Activated naive CD4-positive, alpha-beta T cell treated with anti-CD3 and anti-CD28 coated beads, Interleukin-2, amount 50 U/mL, for 72 hours (primary cell): ENCODE data around the gene TRAK2. TPM values are rescaled to one million over a fixed set of nuclear protein-coding genes. Genes with fewer than 3 reads are reported as not detected.
"Not testable (repeated sequence)": the region's sequence is repeated elsewhere in the genome, so short reads cannot be mapped to it uniquely, and the experiment has no call there.

Experiments used
- ATAC-seq, 2 donors: fragments of 150-1000 bp; cut with Tn5 transposase; 2 replicates each; pipeline ENCODE4 v1.10.0; 2021; ENCODE audit warnings: mild to moderate bottlenecking in 2 of 2, moderate library complexity in 2 of 2
- DNase-seq, 2 donors: peaks; one replicate each; pipeline ENCODE4 v3.0.0; 2021 to 2022; ENCODE audit warnings: low spot score in 2 of 2
- H3K27ac Mint-ChIP-seq, 2 donors: one replicate each; pipeline ENCODE4 v1.8.0; 2022; ENCODE audit warnings: mild to moderate bottlenecking in 2 of 2, mixed read lengths in 2 of 2
- H3K36me3 Mint-ChIP-seq, 2 donors: one replicate each; pipeline ENCODE4 v1.8.0; 2022; ENCODE audit warnings: mixed read lengths in 2 of 2
- H3K9me3 Mint-ChIP-seq, 2 donors: one replicate each; pipeline ENCODE4 v1.8.0; 2022; ENCODE audit warnings: mixed read lengths in 2 of 2
- total RNA-seq, 2 donors: library from RNA; stranded (reverse); gene quantifications; one replicate each; pipeline ENCODE4 v1.2.3, GENCODE V29; 2022

Gene TRAK2
- total RNA-seq, 2 donors from 2014 or later: 11.2 to 21.8 TPM

GRCh38 chr2:201430839-201431238, 20.4 kb downstream of the TRAK2 start:
- Mint-ChIP-seq H3K9me3 (peaks cover 0 to 17% of the 10 kb centered on the region in 2 donors), H3K27ac (peak overlapping the region in 1 of 2 donors; percentile 90), H3K36me3 (peaks cover 0 to 39% of the 10 kb centered on the region in 2 donors)
- ATAC-seq: no peak
- DNase-seq: no peak

DNA sequence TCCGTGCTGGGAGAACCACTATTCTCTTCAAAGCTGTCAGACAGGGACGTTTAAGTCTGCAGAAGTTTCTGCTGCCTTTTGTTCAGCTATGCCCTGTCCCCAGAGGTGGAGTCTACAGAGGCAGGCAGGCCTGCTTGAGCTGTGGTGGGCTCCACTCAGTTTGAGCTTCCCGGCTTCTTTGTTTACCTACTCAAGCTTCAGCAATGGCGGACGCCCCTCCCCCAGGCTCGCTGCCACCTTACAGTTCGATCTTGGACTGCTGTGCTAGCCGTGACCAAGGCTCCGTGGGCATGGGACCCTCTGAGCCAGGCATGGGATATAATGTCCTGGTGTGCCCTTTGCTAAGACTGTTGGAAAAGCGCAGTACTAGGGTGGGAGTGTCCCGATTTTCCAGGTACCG, 20.9 kb downstream of the TRAK2 start:
- peaks cover 0 to 39% of the 10 kb centered on the region in 2 donors for H3K36me3 Mint-ChIP-seq
- not testable (repeated sequence) for DNase-seq, ATAC-seq
- H3K9me3 Mint-ChIP-seq: peaks cover 0 to 17% of the 10 kb centered on the region in 2 donors
- peak overlapping the region in 1 of 2 donors; percentile 90 for H3K27ac Mint-ChIP-seq

- ATAC-seq, DNase-seq, H3K27ac Mint-ChIP-seq: not testable (repeated sequence)
- Mint-ChIP-seq H3K36me3 (peaks cover 0 to 39% of the 10 kb centered on the region in 2 donors), H3K9me3 (peaks cover 0 to 17% of the 10 kb centered on the region in 2 donors)
These were observed 21.4 kb downstream of the TRAK2 start for GRCh38 chr2:201429835-201430234.

GRCh38 chr2:201428366-201428765, 22.9 kb downstream of the TRAK2 start:
- ATAC-seq, DNase-seq: not testable (repeated sequence)
- H3K9me3 Mint-ChIP-seq: peaks cover 0 to 17% of the 10 kb centered on the region in 2 donors

GRCh38 chr2:201425952-201426351, 25.3 kb downstream of the TRAK2 start:
- H3K36me3 Mint-ChIP-seq: peaks cover 0 to 32% of the 10 kb centered on the region in 2 donors
- peaks cover 0 to 10% of the 10 kb centered on the region in 2 donors for H3K9me3 Mint-ChIP-seq
- H3K27ac Mint-ChIP-seq: no peak overlapping the region
- ATAC-seq (no peak), DNase-seq (no peak)

More at GRCh38 chr2:201428366-201428765, 22.9 kb downstream of the TRAK2 start:
- H3K36me3 Mint-ChIP-seq: peaks cover 0 to 39% of the 10 kb centered on the region in 2 donors
- H3K27ac Mint-ChIP-seq: not testable (repeated sequence)

GRCh38 chr2:201420442-201421113, 30.7 kb downstream of the TRAK2 start:
- peak overlapping the region in 1 of 2 donors; percentile 81 for H3K27ac Mint-ChIP-seq
- H3K9me3 Mint-ChIP-seq: no peaks in the 10 kb centered on the region
- ATAC-seq: peak; percentile 71 to 76
- H3K36me3 Mint-ChIP-seq: peaks cover 0 to 5% of the 10 kb centered on the region in 2 donors
- no peak for DNase-seq

DNA sequence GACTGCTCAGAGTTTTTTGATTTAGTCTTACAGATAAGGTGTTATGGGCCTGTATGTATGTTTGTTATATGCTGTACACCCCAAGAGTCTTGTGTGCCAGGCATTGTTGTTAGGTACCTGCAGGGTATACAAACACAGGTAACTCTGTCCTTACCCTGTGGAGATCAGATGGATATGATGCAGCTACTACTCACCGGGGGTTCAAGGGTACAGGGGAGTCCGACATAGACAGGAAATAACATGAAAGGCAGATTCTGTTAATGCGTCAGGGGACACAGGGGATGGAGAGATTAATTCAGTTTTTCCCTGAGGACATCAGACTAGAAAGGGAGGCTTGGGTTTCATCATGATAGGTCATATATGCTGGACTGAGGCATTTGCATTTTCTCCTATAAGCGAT, 31.3 kb downstream of the TRAK2 start:
- DNase-seq (no peak), ATAC-seq (peak; percentile 59 to 61)
- peaks cover 0 to 5% of the 10 kb centered on the region in 2 donors for H3K36me3 Mint-ChIP-seq
- peak overlapping the region in 1 of 2 donors; percentile 85 for H3K27ac Mint-ChIP-seq
- H3K9me3 Mint-ChIP-seq: no peaks in the 10 kb centered on the region

DNA sequence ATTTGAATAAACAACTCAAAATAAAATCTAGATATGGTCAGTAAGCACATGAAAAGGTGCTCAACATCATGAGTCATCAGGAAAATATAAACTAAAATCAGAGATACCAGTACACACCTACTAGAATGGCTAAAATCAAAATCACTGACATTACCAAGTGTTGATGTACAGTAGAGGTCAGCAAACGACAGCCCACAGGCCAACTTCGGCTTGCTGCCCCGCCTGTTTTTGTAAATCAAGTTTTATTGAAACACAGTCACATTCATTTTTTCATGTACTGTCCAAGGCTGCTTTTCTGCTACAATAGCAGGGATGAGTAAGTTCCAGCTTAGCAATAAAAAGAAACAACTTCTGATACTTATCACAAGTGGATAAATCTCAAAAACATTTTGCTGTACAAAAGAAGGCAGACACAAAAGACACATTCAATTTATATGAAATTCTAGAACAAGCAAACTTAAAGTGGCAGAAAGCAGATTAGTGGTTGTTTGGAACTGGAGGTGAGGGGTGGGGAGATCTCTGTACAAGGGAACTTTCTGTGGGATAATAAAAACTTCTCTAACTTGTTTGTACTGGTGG, 32.1 kb downstream of the TRAK2 start:
- Mint-ChIP-seq H3K9me3 (no peaks in the 10 kb centered on the region), H3K27ac (peak overlapping the region in 1 of 2 donors; percentile 18), H3K36me3 (peaks cover 0 to 5% of the 10 kb centered on the region in 2 donors)
- ATAC-seq (no peak), DNase-seq (no peak)

- Mint-ChIP-seq H3K27ac (no peak overlapping the region), H3K36me3 (peaks cover 6 to 18% of the 10 kb centered on the region in 2 donors), H3K9me3 (peaks cover 0 to 9% of the 10 kb centered on the region in 2 donors)
- DNase-seq: no peak
- no peak for ATAC-seq
These were observed 36.1 kb downstream of the TRAK2 start for GRCh38 chr2:201415149-201415548.

DNA sequence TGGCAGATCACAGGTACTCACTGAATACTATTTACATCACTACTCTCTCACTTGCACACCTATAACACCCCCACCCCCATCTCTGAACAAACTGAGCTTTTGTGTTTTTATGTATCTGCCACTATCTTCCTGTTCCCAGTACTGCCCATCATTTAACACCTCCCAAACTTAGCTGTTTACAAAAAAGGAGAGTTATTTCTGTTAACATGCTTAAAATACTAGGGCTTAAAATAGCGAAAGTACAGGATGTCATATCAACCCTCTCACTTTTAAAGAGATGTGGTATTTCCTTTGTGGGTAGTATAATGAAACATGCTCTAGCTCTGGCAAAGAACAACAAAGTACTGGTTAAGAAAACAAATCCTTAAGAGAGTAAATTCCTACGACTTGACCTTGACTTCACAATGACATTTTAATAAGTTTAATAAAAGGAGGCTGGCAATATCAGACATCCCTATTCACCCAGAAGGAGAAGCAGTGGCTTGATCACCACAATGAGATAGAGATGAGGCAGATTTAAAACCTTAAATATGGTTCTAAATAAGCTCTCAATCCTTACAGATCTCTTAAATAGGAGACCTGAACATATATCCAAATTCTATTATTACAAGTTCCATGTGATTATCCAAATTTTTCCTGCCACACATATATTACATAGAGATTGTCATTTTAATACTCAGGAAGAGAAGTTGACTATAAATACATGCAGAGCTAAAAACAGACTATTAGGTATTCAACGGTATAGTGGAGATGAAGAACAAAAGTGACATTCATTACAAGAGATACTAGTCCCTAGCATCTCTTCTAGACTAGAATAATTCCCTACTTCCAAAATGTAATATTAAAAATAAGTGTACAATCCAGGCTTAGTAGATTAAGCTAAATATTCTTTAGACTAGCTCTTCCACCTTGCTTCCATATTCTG, 36.9 kb downstream of the TRAK2 start:
- no peak overlapping the region for H3K27ac Mint-ChIP-seq
- ATAC-seq (peak; percentile 61 to 89), DNase-seq (no peak)
- H3K9me3 Mint-ChIP-seq: peaks cover 0 to 9% of the 10 kb centered on the region in 2 donors
- H3K36me3 Mint-ChIP-seq: peaks cover 6 to 18% of the 10 kb centered on the region in 2 donors

GRCh38 chr2:201413552-201413951, 37.7 kb downstream of the TRAK2 start:
- peaks cover 0 to 9% of the 10 kb centered on the region in 2 donors for H3K9me3 Mint-ChIP-seq
- ATAC-seq (no peak), DNase-seq (no peak)
- no peak overlapping the region for H3K27ac Mint-ChIP-seq
- peaks cover 6 to 18% of the 10 kb centered on the region in 2 donors for H3K36me3 Mint-ChIP-seq

- H3K27ac Mint-ChIP-seq: no peak overlapping the region
- H3K36me3 Mint-ChIP-seq: peaks cover 6 to 18% of the 10 kb centered on the region in 2 donors
- no peak for ATAC-seq
- peaks cover 0 to 9% of the 10 kb centered on the region in 2 donors for H3K9me3 Mint-ChIP-seq
- no peak for DNase-seq
These were observed 38.1 kb downstream of the TRAK2 start for GRCh38 chr2:201413143-201413542.

- H3K27ac Mint-ChIP-seq: no peak overlapping the region
- peaks cover 0 to 9% of the 10 kb centered on the region in 2 donors for H3K9me3 Mint-ChIP-seq
- no peak for ATAC-seq
- peaks cover 6 to 18% of the 10 kb centered on the region in 2 donors for H3K36me3 Mint-ChIP-seq
- no peak for DNase-seq
These were observed 39.8 kb downstream of the TRAK2 start for GRCh38 chr2:201411421-201411820.

- Mint-ChIP-seq H3K9me3 (peaks cover 0 to 9% of the 10 kb centered on the region in 2 donors), H3K27ac (no peak overlapping the region), H3K36me3 (peaks cover 6 to 18% of the 10 kb centered on the region in 2 donors)
- ATAC-seq (no peak), DNase-seq (no peak)
These were observed 42.3 kb downstream of the TRAK2 start for GRCh38 chr2:201408931-201409330.

DNA sequence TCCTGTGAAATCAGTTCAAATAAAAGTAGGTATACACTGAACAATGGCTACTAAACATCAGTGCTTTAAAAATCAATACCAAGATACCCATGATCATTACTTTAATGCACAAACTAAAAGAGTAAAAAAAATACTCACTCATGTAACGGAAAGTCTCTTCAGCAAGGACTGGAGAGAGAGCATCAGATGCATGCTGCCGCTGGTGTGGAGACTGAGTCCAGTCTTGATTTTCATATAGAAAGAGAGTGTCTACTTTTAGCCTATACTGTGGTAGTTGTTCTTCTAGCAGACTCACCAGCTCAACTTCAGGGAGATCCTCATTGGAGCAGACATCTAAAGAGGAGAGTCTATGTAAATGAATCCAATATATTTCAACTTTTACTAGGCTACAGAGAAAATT, 44.0 kb downstream of the TRAK2 start:
- H3K36me3 Mint-ChIP-seq: peaks cover 3 to 15% of the 10 kb centered on the region in 2 donors
- peaks cover 0 to 7% of the 10 kb centered on the region in 2 donors for H3K9me3 Mint-ChIP-seq
- H3K27ac Mint-ChIP-seq: no peak overlapping the region
- DNase-seq (no peak), ATAC-seq (no peak)

- Mint-ChIP-seq H3K36me3 (peaks cover 0 to 4% of the 10 kb centered on the region in 2 donors), H3K9me3 (peaks cover 0 to 2% of the 10 kb centered on the region in 2 donors), H3K27ac (peak overlapping the region in 1 of 2 donors; percentile 70)
- ATAC-seq: peak in 1 of 2 donors; percentile 76
- DNase-seq: no peak
These were observed 45.1 kb downstream of the TRAK2 start for GRCh38 chr2:201406077-201406662.
